Measurements from ENCODE around the gene PLAC8L1.

DNA sequence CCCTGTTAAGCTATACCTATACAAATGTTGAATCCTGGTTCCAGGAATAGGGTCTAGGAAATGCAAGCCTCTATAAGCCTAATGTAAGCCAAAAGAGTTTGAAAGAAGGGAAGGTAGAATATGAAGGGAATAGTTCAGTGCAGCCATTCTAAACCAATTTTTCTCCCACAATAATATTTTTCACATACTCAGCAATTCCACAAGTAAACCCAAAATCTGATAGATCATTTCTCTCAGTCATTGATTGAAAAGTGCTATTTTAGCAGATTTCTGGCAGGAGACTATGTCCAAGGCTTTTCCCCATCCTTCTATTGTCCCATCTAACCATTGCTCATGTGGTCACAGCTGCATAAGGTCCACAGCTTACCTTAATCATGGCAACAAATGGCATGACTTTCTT is 20.7 kb upstream of the PLAC8L1 start:
- TF ChIP-seq POU2F2 (IDR thresholded peaks at IDR 0.05; ENCODE audit: low read depth, low read length) (no peak), POLR2A (IDR thresholded peaks at IDR 0.05; ENCODE audit: low read depth, low read length) (no peak), POLR2AphosphoS5 (IDR thresholded peaks at IDR 0.05; ENCODE audit: low read depth, low read length) (no peak), SPI1 (IDR thresholded peaks at IDR 0.05; ENCODE audit: low read depth, low read length) (no peak)

Data from GM12891 (cell line).